Spinal cord (tissue), 10 donors: ENCODE measurements around the gene ZGLP1. TPM values are rescaled to one million over a fixed set of nuclear protein-coding genes. Genes with fewer than 3 reads are reported as not detected.
"Not testable (repeated sequence)": the region's sequence is repeated elsewhere in the genome, so short reads cannot be mapped to it uniquely, and the experiment has no call there.

ENCODE experiments used
- DNase-seq, 6 donors: peaks; one replicate each; pipeline versions ENCODE4 v3.0.0 to v3.0.0-alpha.2; 2013 to 2015; ENCODE audit warnings: low spot score in 6 of 6, low read depth in 4 of 6
- H3K27ac ChIP-seq: one replicate; pipeline ENCODE4 v1.5.1; 2013; ENCODE audit warnings: low read depth, low read length, control low read depth
- H3K27me3 ChIP-seq: one replicate; pipeline ENCODE4 v1.6.1; 2013; ENCODE audit warnings: low read length; ENCODE audit not compliant: control insufficient read depth, insufficient read depth
- H3K36me3 ChIP-seq: one replicate; pipeline ENCODE4 v1.6.1; 2013; ENCODE audit warnings: low read length; ENCODE audit not compliant: control insufficient read depth, insufficient read depth
- H3K4me1 ChIP-seq: one replicate; pipeline ENCODE4 v1.6.1; 2013; ENCODE audit warnings: low read length; ENCODE audit not compliant: control insufficient read depth, insufficient read depth
- H3K4me3 ChIP-seq: one replicate; pipeline ENCODE4 v1.5.1; 2013; ENCODE audit warnings: low read depth, low read length, control low read depth
- H3K9me3 ChIP-seq: one replicate; pipeline ENCODE4 v1.6.1; 2013; ENCODE audit warnings: low read length; ENCODE audit not compliant: control insufficient read depth, insufficient read depth
- WGBS: methylation state at CpG from one replicate; pipeline ENCODE4 v1.1.5; 2013; ENCODE audit warnings: missing lambda C conversion rate; ENCODE audit not compliant: insufficient coverage; 5-methylcytosine and 5-hydroxymethylcytosine counted together
- polyA plus RNA-seq, 2 donors: library from polyadenylated mRNA; unstranded; fragments of 120-200 nt; gene quantifications; one replicate each; pipeline ENCODE4 v1.2.1, GENCODE V29; 2013; ENCODE audit not compliant: insufficient read length in 2 of 2
- total RNA-seq, 2 donors: library from RNA; depleted of rRNA in 1 of 2; stranded (reverse); fragments of 120-200 nt in 1 of 2; fragments of >200 nt in 1 of 2; gene quantifications; one replicate each; pipeline versions ENCODE4 v1.2.3 to v1.2.4, GENCODE V29; 2013 to 2014
- donor health status: healthy.

Gene ZGLP1
- total and polyA plus RNA-seq, 4 donors: 1.6 to 15.7 (median 10.3) TPM

- Histone ChIP-seq H3K36me3 (peaks cover 7% of the 10 kb centered on the region), H3K4me1 (peaks cover 62% of the 10 kb centered on the region), H3K27ac (no peak overlapping the region), H3K9me3 (no peaks in the 10 kb centered on the region), H3K27me3 (peaks cover 80% of the 10 kb centered on the region), H3K4me3 (peak overlapping the region; percentile 9)
- under 1% methylated on average over 38 of the region's 50 CpGs for WGBS
- peak in 2 of 6 donors; percentile 61 to 77 for DNase-seq
Measured at GRCh38 chr19:10289167-10289835, 20.3 kb downstream of the ZGLP1 start.

- peak in 1 of 6 donors; percentile 51 for DNase-seq
- Histone ChIP-seq H3K27ac (no peak overlapping the region), H3K27me3 (peaks cover 74% of the 10 kb centered on the region), H3K9me3 (no peaks in the 10 kb centered on the region), H3K4me3 (no peak overlapping the region), H3K4me1 (peaks cover 61% of the 10 kb centered on the region), H3K36me3 (peaks cover 5% of the 10 kb centered on the region)
- WGBS: under 1% methylated on average over 14 of the region's 23 CpGs
Measured at GRCh38 chr19:10288662-10289166, 20.9 kb downstream of the ZGLP1 start.

- no peaks in the 10 kb centered on the region for H3K9me3 ChIP-seq
- DNase-seq: no peak
- H3K4me1 ChIP-seq: peaks cover 48% of the 10 kb centered on the region
- H3K4me3 ChIP-seq: no peak within 1 kb of the TSS
- no peak within 1 kb of the TSS for H3K27ac ChIP-seq
- WGBS: 2% methylated on average over 58 of the region's 59 CpGs
- peaks cover 63% of the 10 kb centered on the region for H3K27me3 ChIP-seq
- peaks cover 2% of the 10 kb centered on the region for H3K36me3 ChIP-seq
Measured at GRCh38 chr19:10286803-10287737, 22.5 kb downstream of the ZGLP1 start, which contains the start of gene ICAM4. TSS of gene ICAM4 (plus strand) at chr19:10286955. CDS start at chr19:10287013, 58 bp downstream.

DNA sequence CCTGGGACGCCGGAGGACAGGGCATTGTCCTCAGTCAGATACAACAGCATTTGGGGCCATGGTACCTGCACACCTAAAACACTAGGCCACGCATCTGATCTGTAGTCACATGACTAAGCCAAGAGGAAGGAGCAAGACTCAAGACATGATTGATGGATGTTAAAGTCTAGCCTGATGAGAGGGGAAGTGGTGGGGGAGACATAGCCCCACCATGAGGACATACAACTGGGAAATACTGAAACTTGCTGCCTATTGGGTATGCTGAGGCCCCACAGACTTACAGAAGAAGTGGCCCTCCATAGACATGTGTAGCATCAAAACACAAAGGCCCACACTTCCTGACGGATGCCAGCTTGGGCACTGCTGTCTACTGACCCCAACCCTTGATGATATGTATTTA is 24.2 kb downstream of the ZGLP1 start:
- no peak overlapping the region for H3K4me3 ChIP-seq
- peaks cover 46% of the 10 kb centered on the region for H3K27me3 ChIP-seq
- H3K9me3 ChIP-seq: no peaks in the 10 kb centered on the region
- peaks cover 31% of the 10 kb centered on the region for H3K4me1 ChIP-seq
- H3K36me3 ChIP-seq: peaks cover 2% of the 10 kb centered on the region
- WGBS: 94% methylated on average over 2 of the region's 4 CpGs
- DNase-seq: no peak
- H3K27ac ChIP-seq: no peak overlapping the region

DNA sequence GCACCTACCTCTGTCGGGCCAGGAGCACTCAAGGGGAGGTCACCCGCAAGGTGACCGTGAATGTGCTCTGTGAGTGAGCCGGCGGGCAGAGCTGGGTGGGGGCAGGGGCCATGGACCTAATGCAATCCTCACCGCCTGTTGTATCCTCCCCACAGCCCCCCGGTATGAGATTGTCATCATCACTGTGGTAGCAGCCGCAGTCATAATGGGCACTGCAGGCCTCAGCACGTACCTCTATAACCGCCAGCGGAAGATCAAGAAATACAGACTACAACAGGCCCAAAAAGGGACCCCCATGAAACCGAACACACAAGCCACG is 24.7 kb downstream of the ZGLP1 start:
- H3K36me3 ChIP-seq: peaks cover 2% of the 10 kb centered on the region
- no peak for DNase-seq
- peaks cover 26% of the 10 kb centered on the region for H3K4me1 ChIP-seq
- H3K27ac ChIP-seq: no peak overlapping the region
- H3K9me3 ChIP-seq: no peaks in the 10 kb centered on the region
- peaks cover 41% of the 10 kb centered on the region for H3K27me3 ChIP-seq
- 89% methylated on average over 12 of the region's 13 CpGs for WGBS
- H3K4me3 ChIP-seq: no peak overlapping the region

DNA sequence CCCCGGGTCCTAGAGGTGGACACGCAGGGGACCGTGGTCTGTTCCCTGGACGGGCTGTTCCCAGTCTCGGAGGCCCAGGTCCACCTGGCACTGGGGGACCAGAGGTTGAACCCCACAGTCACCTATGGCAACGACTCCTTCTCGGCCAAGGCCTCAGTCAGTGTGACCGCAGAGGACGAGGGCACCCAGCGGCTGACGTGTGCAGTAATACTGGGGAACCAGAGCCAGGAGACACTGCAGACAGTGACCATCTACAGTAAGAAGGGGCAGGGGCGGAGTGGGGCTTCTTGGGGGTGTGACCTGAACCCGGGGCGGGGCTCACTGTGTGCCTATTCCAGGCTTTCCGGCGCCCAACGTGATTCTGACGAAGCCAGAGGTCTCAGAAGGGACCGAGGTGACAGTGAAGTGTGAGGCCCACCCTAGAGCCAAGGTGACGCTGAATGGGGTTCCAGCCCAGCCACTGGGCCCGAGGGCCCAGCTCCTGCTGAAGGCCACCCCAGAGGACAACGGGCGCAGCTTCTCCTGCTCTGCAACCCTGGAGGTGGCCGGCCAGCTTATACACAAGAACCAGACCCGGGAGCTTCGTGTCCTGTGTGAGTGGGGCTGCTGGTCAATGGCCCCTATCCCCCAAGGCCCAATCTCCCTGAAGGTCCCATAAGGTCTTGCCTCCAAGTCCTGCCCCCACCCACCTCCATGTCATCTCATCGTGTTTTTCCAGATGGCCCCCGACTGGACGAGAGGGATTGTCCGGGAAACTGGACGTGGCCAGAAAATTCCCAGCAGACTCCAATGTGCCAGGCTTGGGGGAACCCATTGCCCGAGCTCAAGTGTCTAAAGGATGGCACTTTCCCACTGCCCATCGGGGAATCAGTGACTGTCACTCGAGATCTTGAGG is 25.3 kb downstream of the ZGLP1 start:
- Histone ChIP-seq H3K27me3 (peaks cover 37% of the 10 kb centered on the region), H3K27ac (no peak overlapping the region), H3K4me1 (peaks cover 20% of the 10 kb centered on the region), H3K36me3 (peaks cover 2% of the 10 kb centered on the region), H3K9me3 (no peaks in the 10 kb centered on the region), H3K4me3 (no peak overlapping the region)
- WGBS: 87% methylated on average over 32 of the region's 34 CpGs
- no peak for DNase-seq

DNA sequence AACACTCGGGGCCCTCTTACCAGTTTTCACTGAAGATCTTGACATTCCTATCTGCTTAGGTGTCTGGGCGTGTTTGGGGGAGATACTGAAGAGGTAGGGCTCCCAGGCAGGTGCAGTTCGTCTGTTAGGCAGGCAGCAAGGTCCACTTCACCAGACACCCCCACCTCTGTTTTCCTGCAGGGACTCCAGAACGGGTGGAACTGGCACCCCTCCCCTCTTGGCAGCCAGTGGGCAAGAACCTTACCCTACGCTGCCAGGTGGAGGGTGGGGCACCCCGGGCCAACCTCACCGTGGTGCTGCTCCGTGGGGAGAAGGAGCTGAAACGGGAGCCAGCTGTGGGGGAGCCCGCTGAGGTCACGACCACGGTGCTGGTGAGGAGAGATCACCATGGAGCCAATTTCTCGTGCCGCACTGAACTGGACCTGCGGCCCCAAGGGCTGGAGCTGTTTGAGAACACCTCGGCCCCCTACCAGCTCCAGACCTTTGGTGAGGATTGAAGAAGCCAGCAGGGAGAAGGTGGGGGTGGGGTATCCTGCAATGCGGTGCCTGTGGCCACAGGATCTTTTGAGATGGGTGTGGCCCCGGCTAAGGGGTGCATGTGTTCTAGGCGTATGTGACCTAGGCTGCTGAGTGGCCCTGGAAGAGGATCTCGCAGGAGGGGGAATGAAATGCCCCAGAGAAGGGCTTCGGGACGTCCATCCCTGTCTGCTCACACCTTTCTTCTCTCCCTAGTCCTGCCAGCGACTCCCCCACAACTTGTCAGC is 26.1 kb downstream of the ZGLP1 start:
- Histone ChIP-seq H3K27me3 (peaks cover 32% of the 10 kb centered on the region), H3K27ac (no peak overlapping the region), H3K36me3 (peaks cover 2% of the 10 kb centered on the region), H3K9me3 (no peaks in the 10 kb centered on the region), H3K4me3 (no peak overlapping the region), H3K4me1 (peaks cover 12% of the 10 kb centered on the region)
- no peak for DNase-seq
- WGBS: 48% methylated on average over 18 of the region's 23 CpGs

DNA sequence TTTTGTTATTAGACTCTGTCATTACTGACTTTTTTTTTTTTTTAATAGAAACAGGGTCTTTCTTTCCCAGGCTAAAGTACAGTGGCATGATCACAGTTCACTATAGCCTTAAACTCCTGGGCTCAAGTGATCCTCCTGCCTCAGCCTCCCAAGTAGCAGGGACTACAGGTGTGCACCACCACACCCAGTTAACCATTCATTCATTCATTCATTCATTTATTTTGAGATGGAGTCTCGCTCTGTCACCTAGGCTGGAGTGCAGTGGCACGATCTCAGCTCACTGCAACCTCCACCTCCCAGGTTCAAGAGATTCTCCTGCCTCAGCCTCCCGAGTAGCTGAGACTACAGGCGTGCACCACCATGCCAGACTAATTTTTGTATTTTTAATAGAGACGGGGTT is 27.6 kb downstream of the ZGLP1 start:
- not testable (repeated sequence) for H3K4me3 ChIP-seq, H3K27ac ChIP-seq, H3K4me1 ChIP-seq, H3K36me3 ChIP-seq, H3K9me3 ChIP-seq, DNase-seq
- H3K27me3 ChIP-seq: peaks cover 17% of the 10 kb centered on the region
- 87% methylated on average over 2 of the region's 5 CpGs for WGBS
